NCI-H510A treated with DMSO at 0.1 percent for 48 hours (cell line): Measurements from ENCODE around the gene ADAMTS16.

Experiments
- DNase-seq: peaks from one replicate; lab custom pipeline; 2025; lab: John Stamatoyannopoulos, UW

Gene ADAMTS16

DNA sequence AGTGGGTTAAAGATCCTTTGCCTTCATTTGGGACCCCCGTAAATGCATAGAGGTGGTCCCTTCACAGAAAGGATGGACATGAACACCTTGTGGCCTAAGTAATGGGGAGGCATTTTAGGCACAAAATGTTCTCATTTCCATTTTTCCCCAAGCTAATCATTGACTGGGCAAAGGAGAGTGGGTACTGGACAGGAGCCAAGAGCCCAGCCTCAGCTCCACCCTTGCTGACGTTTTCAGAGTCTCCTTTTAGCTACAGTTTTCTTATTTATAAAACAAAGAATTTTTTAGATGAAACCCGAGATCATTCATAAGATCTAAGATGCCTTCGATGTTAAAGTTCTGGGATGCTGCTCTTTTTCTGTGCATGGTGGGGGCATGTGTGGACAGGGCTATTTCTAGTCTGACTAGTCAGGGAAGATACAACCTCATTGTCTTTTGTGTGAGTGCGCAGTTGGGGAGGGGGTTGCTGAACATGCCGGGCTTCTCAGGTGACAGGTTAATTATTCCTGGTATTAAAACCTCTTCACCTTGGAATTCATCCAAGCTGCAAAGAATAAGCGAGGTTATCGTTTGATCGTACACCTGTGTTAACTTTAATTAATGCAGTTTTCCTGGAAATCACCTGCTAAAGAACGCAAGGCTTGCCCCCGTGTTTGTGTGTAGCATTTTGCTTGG lies 48.4 kb downstream of the ADAMTS16 start:
- no peak for DNase-seq

- peak; percentile 4 for DNase-seq
Measured at GRCh38 chr5:5189051-5189430, 48.9 kb downstream of the ADAMTS16 start.

DNA sequence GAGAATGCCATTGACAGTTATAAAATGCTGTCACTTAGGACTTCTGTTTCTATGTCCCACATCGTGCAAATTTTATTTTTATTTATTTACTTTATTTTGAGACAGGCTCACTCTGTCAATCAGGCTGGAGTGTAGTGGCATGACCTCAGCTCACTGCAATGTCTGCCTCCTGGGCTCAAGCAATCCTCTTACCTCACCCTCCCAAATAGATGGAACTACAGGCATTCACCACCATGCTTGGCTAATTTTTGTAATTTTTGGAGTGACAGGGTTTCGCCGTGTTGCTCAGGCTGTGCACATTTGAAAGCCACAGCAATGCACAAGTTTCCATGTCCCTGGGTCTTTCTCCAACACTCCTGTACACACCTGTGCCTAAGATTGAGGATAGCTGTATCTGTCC lies 51.8 kb downstream of the ADAMTS16 start:
- no peak for DNase-seq

GRCh38 chr5:5192681-5193080 lies 52.6 kb downstream of the ADAMTS16 start:
- no peak for DNase-seq

- DNase-seq = no peak
Measured at GRCh38 chr5:5195128-5195918, 55.2 kb downstream of the ADAMTS16 start.

- no peak for DNase-seq
Measured at GRCh38 chr5:5198135-5198534, 58.0 kb downstream of the ADAMTS16 start.

- DNase-seq = no peak
Measured at GRCh38 chr5:5198815-5199214, 58.7 kb downstream of the ADAMTS16 start.

- no peak for DNase-seq
Measured at GRCh38 chr5:5199495-5199894, 59.4 kb downstream of the ADAMTS16 start.

DNA sequence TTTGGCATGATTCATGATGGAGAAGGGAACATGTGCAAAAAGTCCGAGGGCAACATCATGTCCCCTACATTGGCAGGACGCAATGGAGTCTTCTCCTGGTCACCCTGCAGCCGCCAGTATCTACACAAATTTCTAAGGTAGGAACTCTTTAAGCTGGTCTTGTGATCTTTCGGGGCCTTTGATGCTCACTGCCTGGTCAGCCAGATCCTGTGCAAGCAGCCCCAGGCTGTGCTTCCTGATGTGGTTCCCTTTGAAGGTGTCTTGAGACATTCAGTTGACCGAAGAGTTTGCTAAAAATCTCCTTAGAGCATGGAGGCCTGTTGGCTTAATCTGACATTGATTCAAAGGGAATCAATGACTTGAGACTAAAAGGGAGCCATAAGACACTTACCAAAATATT lies 60.0 kb downstream of the ADAMTS16 start:
- no peak for DNase-seq

GRCh38 chr5:5202321-5202720 lies 62.2 kb downstream of the ADAMTS16 start:
- DNase-seq = no peak

DNA sequence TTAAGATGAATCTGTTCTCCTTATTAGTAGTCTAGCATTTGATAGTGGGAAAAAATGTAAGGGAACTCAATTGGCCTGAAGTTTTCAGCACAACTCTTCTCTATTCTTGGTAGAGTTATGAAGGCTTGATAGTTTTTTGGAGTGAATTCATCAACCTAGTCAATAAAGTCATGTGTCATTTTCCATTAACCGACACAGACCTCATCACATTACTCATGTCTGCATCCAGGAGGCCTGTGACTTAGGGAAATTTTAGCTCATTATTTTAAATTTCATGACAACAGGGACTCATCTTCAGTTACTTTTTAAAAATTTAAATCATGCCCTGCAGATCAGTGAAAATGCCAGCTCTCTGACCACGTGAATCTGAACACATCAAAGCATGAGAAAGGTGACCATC lies 63.3 kb downstream of the ADAMTS16 start:
- no peak for DNase-seq

GRCh38 chr5:5207828-5208227 lies 67.7 kb downstream of the ADAMTS16 start:
- no peak for DNase-seq

GRCh38 chr5:5209089-5209488 lies 69.0 kb downstream of the ADAMTS16 start:
- no peak for DNase-seq

GRCh38 chr5:5209510-5210286 lies 69.6 kb downstream of the ADAMTS16 start:
- no peak for DNase-seq

GRCh38 chr5:5217371-5217770 lies 77.2 kb downstream of the ADAMTS16 start:
- no peak for DNase-seq

GRCh38 chr5:5218396-5218795 lies 78.3 kb downstream of the ADAMTS16 start:
- no peak for DNase-seq

DNA sequence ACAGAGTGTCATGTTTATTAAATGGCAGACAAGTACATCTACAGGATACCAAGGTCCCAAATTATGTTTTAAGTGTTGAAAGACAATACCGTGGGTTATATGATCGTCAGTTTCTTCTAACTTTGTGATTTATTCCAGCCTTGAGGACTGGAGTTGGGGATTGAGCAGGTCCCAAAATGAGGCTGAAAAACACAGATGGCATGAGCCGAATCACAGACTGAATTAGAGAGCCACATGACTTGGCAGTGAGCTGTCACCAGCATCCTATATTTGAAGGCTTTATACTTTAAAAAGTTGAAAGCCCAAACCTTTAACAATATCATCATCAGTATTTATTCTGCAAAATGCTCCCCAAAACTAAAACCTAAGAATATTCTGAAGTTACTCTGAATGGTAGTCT lies 79.4 kb downstream of the ADAMTS16 start:
- DNase-seq = no peak

- no peak for DNase-seq
Measured at GRCh38 chr5:5220901-5221631, 80.9 kb downstream of the ADAMTS16 start.

- no peak for DNase-seq
Measured at GRCh38 chr5:5221724-5222123, 81.6 kb downstream of the ADAMTS16 start.

GRCh38 chr5:5231576-5231975 lies 91.4 kb downstream of the ADAMTS16 start:
- DNase-seq = no peak

GRCh38 chr5:5234912-5235311 lies 94.8 kb downstream of the ADAMTS16 start:
- no peak for DNase-seq

DNA sequence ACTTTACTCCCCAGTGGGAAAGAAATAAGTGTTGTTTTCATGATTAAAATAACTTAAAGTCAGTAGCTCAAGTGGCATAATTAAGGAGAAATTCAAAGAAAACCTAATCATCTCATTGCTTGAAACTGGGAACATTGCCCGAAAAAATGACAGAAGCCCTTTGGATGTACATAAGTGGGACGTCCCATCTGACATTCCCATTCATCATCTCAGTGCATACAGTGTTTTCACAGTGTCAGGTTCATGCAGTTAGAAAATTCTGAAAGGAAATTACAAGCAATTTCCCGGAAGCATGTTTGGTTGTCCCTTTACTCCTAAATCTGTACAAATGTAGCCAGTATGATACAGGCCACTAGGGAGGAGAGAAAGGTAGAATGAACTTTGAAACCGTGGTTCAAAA lies 95.6 kb downstream of the ADAMTS16 start:
- no peak for DNase-seq
